Progenitor cell of endocrine pancreas (in vitro differentiated cells): ENCODE data around the gene PATE4. TPM values are rescaled to one million over a fixed set of nuclear protein-coding genes. Genes with fewer than 3 reads are reported as not detected.
A peak's percentile ranks its signal among the peaks of the same experiment; 100 is the strongest.

ENCODE experiments used
- DNase-seq: peaks from one replicate; pipeline ENCODE4 v3.0.0; 2021; ENCODE audit warnings: low spot score; ENCODE audit not compliant: unreplicated experiment
- H3K27ac Mint-ChIP-seq: 2 replicates; pipeline ENCODE4 v1.8.0; 2021; ENCODE audit warnings: mild to moderate bottlenecking, moderate library complexity, mixed read lengths
- H3K27me3 Mint-ChIP-seq: 2 replicates; pipeline ENCODE4 v1.8.0; 2021; ENCODE audit warnings: mixed read lengths
- H3K36me3 Mint-ChIP-seq: 2 replicates; pipeline ENCODE4 v1.8.0; 2022; ENCODE audit warnings: mixed read lengths; ENCODE audit not compliant: insufficient read depth
- H3K4me1 Mint-ChIP-seq: 2 replicates; pipeline ENCODE4 v1.8.0; 2021; ENCODE audit warnings: low read depth, mixed read lengths
- H3K4me3 Mint-ChIP-seq: 2 replicates; pipeline ENCODE4 v1.8.0; 2021; ENCODE audit warnings: low read depth, mild to moderate bottlenecking, moderate library complexity, mixed read lengths
- H3K9me3 Mint-ChIP-seq: 2 replicates; pipeline ENCODE4 v1.8.0; 2021; ENCODE audit warnings: low read depth, mixed read lengths
- total RNA-seq: library from RNA; stranded (reverse); gene quantifications from 2 replicates; pipeline ENCODE4 v1.2.1, GENCODE V29; 2021
- TF ChIP-seq, protein P1 (sequence below): fragments of 200-600 bp; sonication (generic); IDR thresholded peaks from one replicate; pipeline ENCODE4 v1.5.0; 2021; ENCODE audit warnings: antibody characterized with exemption, mild to moderate bottlenecking; ENCODE audit not compliant: unreplicated experiment

PATE4 gene
- total RNA-seq, 1 donor from 2014 or later = not detected

DNA sequence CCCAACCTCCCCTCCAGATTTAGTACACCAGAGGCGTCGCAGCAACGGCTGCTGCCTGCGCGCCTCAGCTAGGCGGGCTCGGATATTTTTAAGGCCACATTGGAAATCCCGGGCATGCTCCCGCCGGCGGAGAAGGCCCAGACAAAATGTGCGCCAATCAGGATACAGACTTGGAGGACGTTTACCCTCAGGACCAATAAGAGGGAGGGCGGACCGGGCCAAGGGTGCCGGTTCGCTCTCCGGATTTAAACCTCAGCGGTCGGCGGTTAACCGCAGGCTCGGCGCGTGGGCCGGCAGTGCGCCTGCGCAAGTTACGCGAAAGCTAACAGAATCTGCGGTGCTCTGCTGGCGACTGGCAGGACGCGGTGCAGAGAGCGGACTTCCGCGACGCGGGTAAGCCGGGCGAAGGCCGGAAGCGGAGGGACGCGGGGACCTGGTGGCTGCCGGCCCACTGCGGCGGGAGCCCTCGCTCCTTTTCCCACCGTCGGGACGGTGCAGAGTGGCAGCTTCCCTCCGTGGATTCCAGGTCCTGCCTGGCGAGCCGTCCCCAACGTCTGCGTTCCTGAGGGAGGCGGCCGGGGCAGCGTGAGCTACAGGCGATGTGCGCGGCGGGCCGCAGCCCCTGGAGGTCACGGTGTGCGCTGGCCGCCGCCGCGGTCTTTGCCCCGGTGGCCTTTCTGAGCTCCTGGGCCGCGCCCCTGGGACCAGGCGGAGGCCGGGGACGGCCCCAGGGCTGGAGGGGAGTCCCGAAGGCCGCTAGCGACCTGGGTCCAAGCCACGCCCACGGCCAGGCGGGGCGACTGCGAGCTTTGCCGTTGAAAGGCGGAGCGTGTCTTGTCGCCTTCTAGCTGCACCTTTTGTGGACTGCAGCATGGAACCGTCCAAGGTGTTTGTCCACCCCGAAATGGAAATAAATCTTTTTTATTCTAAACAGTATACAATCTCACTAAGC is 54.5 kb downstream of the PATE4 start, which contains the start of gene HYLS1:
HYLS1 (plus strand) TSS at position 296 of the 952 bp plus-strand sequence. CDS start 11,701 bp downstream, outside the sequence.
- DNase-seq = peak; percentile 81
- TF ChIP-seq, protein P1, sequence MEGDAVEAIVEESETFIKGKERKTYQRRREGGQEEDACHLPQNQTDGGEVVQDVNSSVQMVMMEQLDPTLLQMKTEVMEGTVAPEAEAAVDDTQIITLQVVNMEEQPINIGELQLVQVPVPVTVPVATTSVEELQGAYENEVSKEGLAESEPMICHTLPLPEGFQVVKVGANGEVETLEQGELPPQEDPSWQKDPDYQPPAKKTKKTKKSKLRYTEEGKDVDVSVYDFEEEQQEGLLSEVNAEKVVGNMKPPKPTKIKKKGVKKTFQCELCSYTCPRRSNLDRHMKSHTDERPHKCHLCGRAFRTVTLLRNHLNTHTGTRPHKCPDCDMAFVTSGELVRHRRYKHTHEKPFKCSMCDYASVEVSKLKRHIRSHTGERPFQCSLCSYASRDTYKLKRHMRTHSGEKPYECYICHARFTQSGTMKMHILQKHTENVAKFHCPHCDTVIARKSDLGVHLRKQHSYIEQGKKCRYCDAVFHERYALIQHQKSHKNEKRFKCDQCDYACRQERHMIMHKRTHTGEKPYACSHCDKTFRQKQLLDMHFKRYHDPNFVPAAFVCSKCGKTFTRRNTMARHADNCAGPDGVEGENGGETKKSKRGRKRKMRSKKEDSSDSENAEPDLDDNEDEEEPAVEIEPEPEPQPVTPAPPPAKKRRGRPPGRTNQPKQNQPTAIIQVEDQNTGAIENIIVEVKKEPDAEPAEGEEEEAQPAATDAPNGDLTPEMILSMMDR = peak; percentile 31
- H3K4me1 Mint-ChIP-seq = peaks cover 6% of the 10 kb centered on the region
- H3K4me3 Mint-ChIP-seq = peak within 1 kb of the TSS; percentile 83
- no peaks in the 10 kb centered on the region for H3K27me3 Mint-ChIP-seq
- H3K27ac Mint-ChIP-seq = peak within 1 kb of the TSS; percentile 91
- no peaks in the 10 kb centered on the region for H3K36me3 Mint-ChIP-seq
- no peaks in the 10 kb centered on the region for H3K9me3 Mint-ChIP-seq

Other genes starting within 250 kb of the PATE4 start
- gene STT3A, start 240.5 kb upstream of the PATE4 start, total RNA-seq = 162 and 164 TPM in 2 replicates
- gene CHEK1, start 208.2 kb upstream of the PATE4 start, total RNA-seq = 52.7 and 58.3 TPM in 2 replicates
- gene ACRV1, start 152.5 kb upstream of the PATE4 start, total RNA-seq = 0.50 and 0.55 TPM in 2 replicates
- not detected in 2 replicates for gene PATE1, start 87.0 kb upstream of the PATE4 start, total RNA-seq
- gene PATE2, start 54.5 kb upstream of the PATE4 start, total RNA-seq = 0.29 TPM in 1 of 2 replicates, not detected in the other
- not detected in 2 replicates for gene PATE3, start 45.2 kb upstream of the PATE4 start, total RNA-seq
- gene HYLS1, start 54.4 kb downstream of the PATE4 start, total RNA-seq = 7.7 and 7.9 TPM in 2 replicates
- 12.4 and 12.7 TPM in 2 replicates for gene PUS3, start 69.9 kb downstream of the PATE4 start, total RNA-seq
- gene DDX25, start 71.2 kb downstream of the PATE4 start, total RNA-seq = 3.0 and 3.8 TPM in 2 replicates
- not detected in 2 replicates for gene VSIG10L2, start 112.7 kb downstream of the PATE4 start, total RNA-seq
- gene CDON, start 229.6 kb downstream of the PATE4 start, total RNA-seq = 24.9 and 26.4 TPM in 2 replicates